ENCODE results near the gene KDM6B. TPM values are rescaled to one million over a fixed set of nuclear protein-coding genes. Genes with fewer than 3 reads are reported as not detected.

The KDM6B gene
- total RNA-seq, 2 donors from 2014 or later, result 12.7 to 30.2 TPM

DNA sequence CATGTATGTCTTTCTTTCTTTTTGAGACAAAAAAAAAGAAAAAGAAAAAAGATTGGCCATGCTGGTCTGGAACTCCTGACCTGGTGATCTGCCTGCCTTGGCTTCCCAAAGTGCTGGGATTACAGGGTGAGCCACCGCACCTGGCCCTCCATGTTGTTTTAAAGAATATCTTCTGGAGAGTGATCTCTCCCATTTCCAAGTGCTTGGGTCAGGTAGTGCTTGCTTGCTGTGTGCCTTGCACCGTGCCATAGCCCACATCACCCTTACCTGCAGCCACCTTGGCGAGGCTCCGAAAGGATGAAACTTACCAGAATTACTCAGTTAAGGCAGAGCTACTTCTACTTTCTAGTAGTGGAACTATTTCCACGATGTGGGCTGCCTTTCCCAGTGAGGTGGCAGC, 19.0 kb upstream of the KDM6B start:
- Histone ChIP-seq H3K27ac (no peak overlapping the region), H3K27me3 (replicated peaks; ENCODE audit: insufficient read depth) (no peaks in the 10 kb centered on the region), H3K36me3 (no peaks in the 10 kb centered on the region), H3K4me3 (no peak overlapping the region), H3K4me1 (replicated peaks) (no peaks in the 10 kb centered on the region), H3K9me3 (no peaks in the 10 kb centered on the region)
- no peak for DNase-seq (ENCODE audit: low spot score)
- WGBS, result 97% methylated on average over 5 of the region's 5 CpGs
- intact Hi-C loops (cut with DNase I), result no loop called here
- TF ChIP-seq POLR2A (IDR thresholded peaks at IDR 0.05) (no peak), POLR2AphosphoS5 (IDR thresholded peaks at IDR 0.05) (no peak)
- TF ChIP-seq, protein P1, sequence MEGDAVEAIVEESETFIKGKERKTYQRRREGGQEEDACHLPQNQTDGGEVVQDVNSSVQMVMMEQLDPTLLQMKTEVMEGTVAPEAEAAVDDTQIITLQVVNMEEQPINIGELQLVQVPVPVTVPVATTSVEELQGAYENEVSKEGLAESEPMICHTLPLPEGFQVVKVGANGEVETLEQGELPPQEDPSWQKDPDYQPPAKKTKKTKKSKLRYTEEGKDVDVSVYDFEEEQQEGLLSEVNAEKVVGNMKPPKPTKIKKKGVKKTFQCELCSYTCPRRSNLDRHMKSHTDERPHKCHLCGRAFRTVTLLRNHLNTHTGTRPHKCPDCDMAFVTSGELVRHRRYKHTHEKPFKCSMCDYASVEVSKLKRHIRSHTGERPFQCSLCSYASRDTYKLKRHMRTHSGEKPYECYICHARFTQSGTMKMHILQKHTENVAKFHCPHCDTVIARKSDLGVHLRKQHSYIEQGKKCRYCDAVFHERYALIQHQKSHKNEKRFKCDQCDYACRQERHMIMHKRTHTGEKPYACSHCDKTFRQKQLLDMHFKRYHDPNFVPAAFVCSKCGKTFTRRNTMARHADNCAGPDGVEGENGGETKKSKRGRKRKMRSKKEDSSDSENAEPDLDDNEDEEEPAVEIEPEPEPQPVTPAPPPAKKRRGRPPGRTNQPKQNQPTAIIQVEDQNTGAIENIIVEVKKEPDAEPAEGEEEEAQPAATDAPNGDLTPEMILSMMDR (IDR thresholded peaks at IDR 0.05), result no peak

DNA sequence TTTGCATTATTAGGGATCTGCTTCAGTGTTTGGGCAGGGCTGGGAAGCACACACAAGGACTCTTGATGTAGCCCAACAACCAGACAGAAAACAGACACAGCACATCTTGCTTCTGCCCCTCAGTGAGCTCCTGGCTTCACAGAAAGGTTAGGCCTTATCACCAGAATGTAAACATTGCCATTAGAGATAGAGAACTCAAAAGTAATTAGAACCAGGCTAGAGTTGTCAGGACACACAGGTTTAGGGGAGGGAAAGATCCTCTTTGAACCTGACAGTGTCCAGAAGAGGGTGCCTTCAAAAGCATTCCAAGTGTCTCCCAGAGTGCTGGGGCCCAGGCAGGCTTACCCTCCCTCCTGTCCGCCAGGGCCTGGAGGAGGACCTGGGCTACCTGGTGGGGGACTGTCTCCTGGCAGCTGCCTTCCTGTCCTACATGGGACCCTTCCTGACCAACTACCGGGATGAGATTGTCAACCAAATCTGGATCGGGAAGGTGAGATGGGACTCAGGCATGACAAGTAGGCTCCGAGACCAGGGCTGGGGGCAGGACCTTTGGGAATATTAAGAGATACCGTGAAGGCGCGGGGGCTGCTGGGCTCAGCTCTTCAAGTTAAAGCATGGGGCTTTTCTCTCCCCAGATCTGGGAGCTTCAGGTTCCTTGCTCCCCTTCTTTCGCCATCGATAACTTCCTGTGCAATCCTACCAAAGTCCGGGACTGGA, 16.9 kb upstream of the KDM6B start:
- no peak for DNase-seq (ENCODE audit: low spot score)
- Histone ChIP-seq H3K27ac (no peak overlapping the region), H3K36me3 (no peaks in the 10 kb centered on the region), H3K9me3 (no peaks in the 10 kb centered on the region), H3K4me3 (no peak overlapping the region), H3K4me1 (replicated peaks) (no peaks in the 10 kb centered on the region), H3K27me3 (replicated peaks; ENCODE audit: insufficient read depth) (no peaks in the 10 kb centered on the region)
- TF ChIP-seq POLR2AphosphoS5 (IDR thresholded peaks at IDR 0.05), result no peak
- TF ChIP-seq, protein P1 (IDR thresholded peaks at IDR 0.05), result no peak
- no peak for TF ChIP-seq POLR2A (IDR thresholded peaks at IDR 0.05)
- 85% methylated on average over 10 of the region's 10 CpGs for WGBS
- intact Hi-C loops (cut with DNase I), result no loop called here

DNA sequence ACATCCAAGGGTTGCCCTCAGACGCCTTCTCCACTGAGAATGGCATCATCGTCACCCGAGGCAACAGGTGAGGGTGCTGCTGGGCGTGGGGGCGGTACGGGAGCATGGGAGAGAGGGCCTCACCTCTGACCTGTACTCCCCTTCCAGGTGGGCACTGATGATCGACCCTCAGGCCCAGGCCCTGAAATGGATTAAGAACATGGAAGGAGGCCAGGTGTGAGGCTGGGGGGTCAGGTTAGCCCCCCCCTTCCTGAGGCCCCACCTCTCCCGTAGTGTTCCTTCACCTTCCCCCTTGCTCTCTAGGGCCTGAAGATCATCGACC, 16.4 kb upstream of the KDM6B start:
- Histone ChIP-seq H3K9me3 (no peaks in the 10 kb centered on the region), H3K4me1 (replicated peaks) (no peaks in the 10 kb centered on the region), H3K27me3 (replicated peaks; ENCODE audit: insufficient read depth) (no peaks in the 10 kb centered on the region), H3K36me3 (no peaks in the 10 kb centered on the region), H3K27ac (no peak overlapping the region), H3K4me3 (no peak overlapping the region)
- 87% methylated on average over 9 of the region's 9 CpGs for WGBS
- no peak for DNase-seq (ENCODE audit: low spot score)
- no peak for TF ChIP-seq POLR2A (IDR thresholded peaks at IDR 0.05)
- no peak for TF ChIP-seq POLR2AphosphoS5 (IDR thresholded peaks at IDR 0.05)
- TF ChIP-seq, protein P1 (IDR thresholded peaks at IDR 0.05), result no peak
- intact Hi-C loops (cut with DNase I), result no loop called here

DNA sequence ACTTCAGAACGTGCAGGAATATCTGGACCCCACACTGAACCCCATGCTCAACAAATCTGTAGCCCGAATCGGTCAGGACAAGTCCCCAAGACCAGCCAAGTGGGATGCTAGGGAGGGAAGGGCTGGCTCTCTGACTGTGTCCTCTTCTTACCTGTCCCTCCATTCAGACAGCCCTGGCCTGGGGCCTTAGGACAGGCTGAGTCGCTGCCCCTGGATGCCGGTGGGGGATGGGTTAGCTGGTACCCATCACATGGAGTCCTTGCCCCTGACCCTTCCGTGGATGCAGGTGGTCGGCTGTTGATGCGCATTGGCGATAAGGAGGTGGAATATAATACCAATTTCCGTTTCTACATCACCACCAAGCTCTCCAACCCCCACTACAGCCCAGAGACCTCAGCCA, 16.0 kb upstream of the KDM6B start:
- intact Hi-C loops (cut with DNase I), result no loop called here
- WGBS, result 83% methylated on average over 10 of the region's 10 CpGs
- H3K4me1 ChIP-seq (replicated peaks), result no peaks in the 10 kb centered on the region
- H3K27me3 ChIP-seq (replicated peaks; ENCODE audit: insufficient read depth), result no peaks in the 10 kb centered on the region
- TF ChIP-seq POLR2AphosphoS5 (IDR thresholded peaks at IDR 0.05) (no peak), POLR2A (IDR thresholded peaks at IDR 0.05) (no peak)
- TF ChIP-seq, protein P1 (IDR thresholded peaks at IDR 0.05), result no peak
- DNase-seq (ENCODE audit: low spot score), result no peak
- H3K36me3 ChIP-seq, result no peaks in the 10 kb centered on the region
- no peak overlapping the region for H3K4me3 ChIP-seq
- H3K27ac ChIP-seq, result no peak overlapping the region
- H3K9me3 ChIP-seq, result no peaks in the 10 kb centered on the region
